SU-DHL-6 (cell line): ENCODE results near the gene APOL4.

Experiments
- EZH2phosphoT487 ChIP-seq: fragments of 200-600 bp; sonication (generic), shearing (Covaris generic); conservative IDR thresholded peaks from 2 replicates; pipeline ENCODE4 v1.6.1; 2018; ENCODE audit warnings: mild to moderate bottlenecking, antibody characterized with exemption, low read length, moderate library complexity, mixed read lengths
- TF ChIP-seq, protein P1 (sequence below): fragments of 200-600 bp; sonication (generic); IDR thresholded peaks from one replicate; pipeline ENCODE4 v1.5.1; 2017; ENCODE audit warnings: antibody characterized with exemption, mild to moderate bottlenecking, low read length, moderate library complexity; ENCODE audit not compliant: insufficient read depth, poor library complexity, severe bottlenecking

DNA sequence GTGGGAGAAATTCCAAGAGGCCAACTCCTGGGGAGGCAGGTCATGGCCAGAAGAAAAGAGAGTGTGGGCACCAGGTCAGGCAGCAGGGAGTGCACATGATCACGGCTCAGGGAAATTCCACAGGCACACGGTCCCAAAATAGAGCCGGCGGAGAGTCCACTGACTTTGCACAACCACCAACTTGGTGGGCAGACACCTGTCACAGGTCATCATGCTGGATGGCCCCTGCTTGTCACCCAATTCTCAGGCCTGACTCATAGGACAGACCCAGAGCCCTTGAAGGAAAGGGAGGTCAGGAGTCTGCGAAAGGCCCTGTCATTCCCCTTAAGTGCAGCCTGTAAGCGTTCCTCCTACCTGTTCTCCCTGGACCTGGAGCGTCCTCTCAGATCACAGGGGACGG lies 21.9 kb upstream of the APOL4 start:
- TF ChIP-seq, protein P1, sequence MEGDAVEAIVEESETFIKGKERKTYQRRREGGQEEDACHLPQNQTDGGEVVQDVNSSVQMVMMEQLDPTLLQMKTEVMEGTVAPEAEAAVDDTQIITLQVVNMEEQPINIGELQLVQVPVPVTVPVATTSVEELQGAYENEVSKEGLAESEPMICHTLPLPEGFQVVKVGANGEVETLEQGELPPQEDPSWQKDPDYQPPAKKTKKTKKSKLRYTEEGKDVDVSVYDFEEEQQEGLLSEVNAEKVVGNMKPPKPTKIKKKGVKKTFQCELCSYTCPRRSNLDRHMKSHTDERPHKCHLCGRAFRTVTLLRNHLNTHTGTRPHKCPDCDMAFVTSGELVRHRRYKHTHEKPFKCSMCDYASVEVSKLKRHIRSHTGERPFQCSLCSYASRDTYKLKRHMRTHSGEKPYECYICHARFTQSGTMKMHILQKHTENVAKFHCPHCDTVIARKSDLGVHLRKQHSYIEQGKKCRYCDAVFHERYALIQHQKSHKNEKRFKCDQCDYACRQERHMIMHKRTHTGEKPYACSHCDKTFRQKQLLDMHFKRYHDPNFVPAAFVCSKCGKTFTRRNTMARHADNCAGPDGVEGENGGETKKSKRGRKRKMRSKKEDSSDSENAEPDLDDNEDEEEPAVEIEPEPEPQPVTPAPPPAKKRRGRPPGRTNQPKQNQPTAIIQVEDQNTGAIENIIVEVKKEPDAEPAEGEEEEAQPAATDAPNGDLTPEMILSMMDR, result no peak
- no peak for TF ChIP-seq EZH2phosphoT487
